Endothelial cell (in vitro differentiated cells): ENCODE results near the gene RACGAP1. TPM values are rescaled to one million over a fixed set of nuclear protein-coding genes. Genes with fewer than 3 reads are reported as not detected.

Source experiments
- DNase-seq: peaks from one replicate; pipeline ENCODE4 v3.0.0; 2021; ENCODE audit warnings: low spot score
- H3K27ac Mint-ChIP-seq: one replicate; pipeline ENCODE4 v1.8.0; 2021; ENCODE audit warnings: mixed read lengths, inconsistent platforms; ENCODE audit not compliant: unreplicated experiment
- H3K27me3 Mint-ChIP-seq: one replicate; pipeline ENCODE4 v1.8.0; 2021; ENCODE audit warnings: mild to moderate bottlenecking, moderate library complexity, mixed read lengths, inconsistent platforms; ENCODE audit not compliant: unreplicated experiment
- H3K36me3 Mint-ChIP-seq: one replicate; pipeline ENCODE4 v1.8.0; 2021; ENCODE audit warnings: mild to moderate bottlenecking, low read depth, mixed read lengths, inconsistent platforms; ENCODE audit not compliant: unreplicated experiment
- H3K4me1 Mint-ChIP-seq: one replicate; pipeline ENCODE4 v1.8.0; 2021; ENCODE audit warnings: mild to moderate bottlenecking, mixed read lengths, inconsistent platforms; ENCODE audit not compliant: unreplicated experiment
- H3K4me3 Mint-ChIP-seq: one replicate; pipeline ENCODE4 v1.8.0; 2021; ENCODE audit warnings: mild to moderate bottlenecking, mixed read lengths, inconsistent platforms; ENCODE audit not compliant: unreplicated experiment
- H3K9me3 Mint-ChIP-seq: one replicate; pipeline ENCODE4 v1.8.0; 2021; ENCODE audit warnings: mixed read lengths, inconsistent platforms; ENCODE audit not compliant: unreplicated experiment
- total RNA-seq: library from RNA; stranded (reverse); fragmentation: NEBNext Ultra II Directional; extraction: Animal tissue kit (Norgen Biotek cat#: 25700); gene quantifications from one replicate; pipeline ENCODE4 v1.2.1, GENCODE V29; 2021; ENCODE audit not compliant: unreplicated experiment
- TF ChIP-seq, protein P1 (sequence below): fragments of 200-600 bp; sonication (generic); IDR thresholded peaks from one replicate; pipeline ENCODE4 v1.5.0; 2021; ENCODE audit warnings: antibody characterized with exemption; ENCODE audit not compliant: unreplicated experiment

The RACGAP1 gene
- total RNA-seq, 1 donor from 2014 or later = 19.5 TPM

GRCh38 chr12:50056639-50056976 is 31.3 kb upstream of the RACGAP1 start:
- Mint-ChIP-seq H3K4me1 (peaks cover 28% of the 10 kb centered on the region), H3K36me3 (peaks cover 12% of the 10 kb centered on the region), H3K27me3 (peaks cover 21% of the 10 kb centered on the region), H3K27ac (no peak overlapping the region), H3K4me3 (peak overlapping the region; percentile 93), H3K9me3 (no peaks in the 10 kb centered on the region)
- TF ChIP-seq, protein P1, sequence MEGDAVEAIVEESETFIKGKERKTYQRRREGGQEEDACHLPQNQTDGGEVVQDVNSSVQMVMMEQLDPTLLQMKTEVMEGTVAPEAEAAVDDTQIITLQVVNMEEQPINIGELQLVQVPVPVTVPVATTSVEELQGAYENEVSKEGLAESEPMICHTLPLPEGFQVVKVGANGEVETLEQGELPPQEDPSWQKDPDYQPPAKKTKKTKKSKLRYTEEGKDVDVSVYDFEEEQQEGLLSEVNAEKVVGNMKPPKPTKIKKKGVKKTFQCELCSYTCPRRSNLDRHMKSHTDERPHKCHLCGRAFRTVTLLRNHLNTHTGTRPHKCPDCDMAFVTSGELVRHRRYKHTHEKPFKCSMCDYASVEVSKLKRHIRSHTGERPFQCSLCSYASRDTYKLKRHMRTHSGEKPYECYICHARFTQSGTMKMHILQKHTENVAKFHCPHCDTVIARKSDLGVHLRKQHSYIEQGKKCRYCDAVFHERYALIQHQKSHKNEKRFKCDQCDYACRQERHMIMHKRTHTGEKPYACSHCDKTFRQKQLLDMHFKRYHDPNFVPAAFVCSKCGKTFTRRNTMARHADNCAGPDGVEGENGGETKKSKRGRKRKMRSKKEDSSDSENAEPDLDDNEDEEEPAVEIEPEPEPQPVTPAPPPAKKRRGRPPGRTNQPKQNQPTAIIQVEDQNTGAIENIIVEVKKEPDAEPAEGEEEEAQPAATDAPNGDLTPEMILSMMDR = no peak
- no peak for DNase-seq

DNA sequence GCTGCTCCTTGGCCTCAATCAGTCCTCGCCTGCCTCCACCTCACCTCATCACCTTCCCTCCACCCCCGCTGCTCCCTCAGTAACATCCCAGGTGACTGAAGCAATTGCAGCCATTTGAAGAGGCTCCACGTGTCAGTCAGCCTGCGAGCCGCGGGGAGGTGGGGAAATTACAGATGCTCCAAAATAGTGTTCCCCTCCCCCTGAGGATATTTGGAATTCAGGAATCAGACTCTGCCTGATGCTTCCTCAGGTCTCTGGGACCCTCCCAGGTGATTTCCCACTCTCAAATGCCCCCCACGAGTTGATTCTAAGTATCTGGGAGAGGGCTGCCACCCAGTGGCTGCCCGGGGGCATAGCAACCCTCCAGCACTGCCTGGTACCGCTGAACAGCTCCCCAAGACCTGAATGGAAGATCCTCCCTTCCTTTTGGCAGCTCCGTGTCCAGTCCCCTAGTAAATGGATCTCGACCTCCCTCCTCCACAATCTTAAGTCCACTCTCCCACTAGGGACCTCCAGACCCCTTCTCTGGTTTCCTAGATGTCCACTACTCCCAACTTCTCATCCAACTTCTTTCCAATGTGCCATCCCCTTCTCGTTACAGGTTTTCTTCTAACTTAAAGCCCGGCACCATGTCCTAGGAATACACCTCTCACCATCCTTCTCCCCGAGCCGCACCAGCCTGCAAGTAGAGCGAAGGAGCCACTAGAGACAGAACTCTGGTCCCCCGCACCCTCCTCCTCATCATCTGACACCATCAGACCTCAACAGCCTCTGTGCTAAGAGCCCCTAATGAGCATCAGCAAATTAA is 30.7 kb upstream of the RACGAP1 start:
- H3K36me3 Mint-ChIP-seq = peaks cover 13% of the 10 kb centered on the region
- peak; percentile 59 for DNase-seq
- H3K27ac Mint-ChIP-seq = peak overlapping the region; percentile 34
- TF ChIP-seq, protein P1 = peak; percentile 83
- H3K27me3 Mint-ChIP-seq = peaks cover 21% of the 10 kb centered on the region
- H3K9me3 Mint-ChIP-seq = no peaks in the 10 kb centered on the region
- peaks cover 32% of the 10 kb centered on the region for H3K4me1 Mint-ChIP-seq
- peak overlapping the region; percentile 67 for H3K4me3 Mint-ChIP-seq

GRCh38 chr12:50053583-50053982 is 28.3 kb upstream of the RACGAP1 start:
- no peak overlapping the region for H3K27ac Mint-ChIP-seq
- no peak overlapping the region for H3K4me3 Mint-ChIP-seq
- H3K4me1 Mint-ChIP-seq = peaks cover 40% of the 10 kb centered on the region
- H3K9me3 Mint-ChIP-seq = no peaks in the 10 kb centered on the region
- H3K27me3 Mint-ChIP-seq = peaks cover 16% of the 10 kb centered on the region
- DNase-seq = no peak
- peaks cover 13% of the 10 kb centered on the region for H3K36me3 Mint-ChIP-seq
- TF ChIP-seq, protein P1 = no peak

- TF ChIP-seq, protein P1 = no peak
- Mint-ChIP-seq H3K27ac (no peak overlapping the region), H3K4me1 (peaks cover 40% of the 10 kb centered on the region), H3K36me3 (peaks cover 13% of the 10 kb centered on the region), H3K27me3 (peaks cover 14% of the 10 kb centered on the region), H3K9me3 (no peaks in the 10 kb centered on the region), H3K4me3 (no peak overlapping the region)
- DNase-seq = no peak
Measured at GRCh38 chr12:50052964-50053363, 27.7 kb upstream of the RACGAP1 start.

GRCh38 chr12:50052544-50052943 is 27.2 kb upstream of the RACGAP1 start:
- H3K27me3 Mint-ChIP-seq = peaks cover 14% of the 10 kb centered on the region
- peaks cover 13% of the 10 kb centered on the region for H3K36me3 Mint-ChIP-seq
- no peak overlapping the region for H3K4me3 Mint-ChIP-seq
- H3K9me3 Mint-ChIP-seq = no peaks in the 10 kb centered on the region
- H3K4me1 Mint-ChIP-seq = peaks cover 40% of the 10 kb centered on the region
- TF ChIP-seq, protein P1 = no peak
- H3K27ac Mint-ChIP-seq = no peak overlapping the region
- no peak for DNase-seq
